HUES48 (cell line): ENCODE results near the gene A4GALT.

Source experiments
- H3K27ac ChIP-seq: one replicate; pipeline ENCODE4 v1.7.0; 2013; ENCODE audit warnings: low read depth, low read length, inconsistent platforms
- H3K27me3 ChIP-seq: 2 replicates; pipeline ENCODE4 v1.6.1; 2013; ENCODE audit warnings: mild to moderate bottlenecking, low read length; ENCODE audit not compliant: control insufficient read depth, insufficient read depth
- H3K36me3 ChIP-seq: 2 replicates; pipeline ENCODE4 v1.6.1; 2013; ENCODE audit warnings: low read length; ENCODE audit not compliant: control insufficient read depth, insufficient read depth
- H3K4me1 ChIP-seq: 2 replicates; pipeline ENCODE4 v1.6.1; 2013; ENCODE audit warnings: mild to moderate bottlenecking, low read length; ENCODE audit not compliant: control insufficient read depth, insufficient read depth
- H3K4me3 ChIP-seq: 2 replicates; pipeline ENCODE4 v1.5.1; 2013; ENCODE audit warnings: mild to moderate bottlenecking, low read depth, low read length
- H3K9ac ChIP-seq: 2 replicates; pipeline ENCODE4 v1.6.1; 2013; ENCODE audit warnings: mild to moderate bottlenecking, low read depth, low read length, moderate library complexity
- H3K9me3 ChIP-seq: 2 replicates; pipeline ENCODE4 v1.6.1; 2013; ENCODE audit warnings: low read length; ENCODE audit not compliant: control insufficient read depth, insufficient read depth

A4GALT gene, protein sequence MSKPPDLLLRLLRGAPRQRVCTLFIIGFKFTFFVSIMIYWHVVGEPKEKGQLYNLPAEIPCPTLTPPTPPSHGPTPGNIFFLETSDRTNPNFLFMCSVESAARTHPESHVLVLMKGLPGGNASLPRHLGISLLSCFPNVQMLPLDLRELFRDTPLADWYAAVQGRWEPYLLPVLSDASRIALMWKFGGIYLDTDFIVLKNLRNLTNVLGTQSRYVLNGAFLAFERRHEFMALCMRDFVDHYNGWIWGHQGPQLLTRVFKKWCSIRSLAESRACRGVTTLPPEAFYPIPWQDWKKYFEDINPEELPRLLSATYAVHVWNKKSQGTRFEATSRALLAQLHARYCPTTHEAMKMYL

DNA sequence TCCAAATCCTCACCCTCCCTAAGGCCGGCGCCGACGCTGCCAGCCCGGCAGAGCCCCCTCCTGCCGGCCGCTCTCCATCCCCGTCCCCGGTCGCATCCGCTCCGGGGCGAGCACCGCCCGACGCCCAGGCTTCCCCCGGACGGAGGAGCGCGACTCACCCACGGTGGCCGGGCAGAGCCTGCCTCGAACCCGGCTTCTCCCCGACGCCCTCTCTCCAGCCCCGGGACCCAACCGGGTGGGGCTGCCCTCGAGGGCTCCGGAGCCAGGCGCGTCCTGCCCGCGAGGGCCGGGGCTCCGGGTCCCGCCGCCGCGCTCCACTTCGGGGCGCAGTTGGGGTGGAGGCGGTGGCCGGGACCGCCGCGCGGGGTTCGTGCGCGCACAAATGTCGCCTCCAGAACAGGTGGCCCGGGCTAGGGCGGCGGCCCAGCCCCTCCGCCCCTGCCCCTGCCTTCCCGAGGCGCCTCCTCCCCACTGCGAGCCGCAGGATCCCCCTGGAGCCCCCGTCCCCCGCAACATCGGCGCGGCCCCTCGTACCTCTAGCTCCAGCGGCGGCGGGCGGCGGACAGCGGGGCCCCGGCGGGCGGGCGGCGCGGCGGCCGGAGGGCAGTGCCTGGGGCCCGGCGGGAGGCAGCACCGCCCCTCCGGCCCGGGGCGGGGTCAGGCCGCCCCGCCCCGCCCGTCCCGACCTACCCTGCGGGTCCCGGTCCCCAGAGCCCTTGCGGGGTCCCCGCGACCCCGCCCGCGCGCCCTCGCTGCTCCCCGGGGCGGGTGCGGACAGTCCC lies at the start of gene A4GALT:
Gene A4GALT (minus strand): TSS at position 608 of the 782 bp plus-strand sequence. CDS start 26,919 bp downstream, outside the sequence.
- Histone ChIP-seq H3K36me3 (no peaks in the 10 kb centered on the region), H3K9me3 (no peaks in the 10 kb centered on the region), H3K27ac (no peak within 1 kb of the TSS), H3K27me3 (peaks cover 34% of the 10 kb centered on the region), H3K9ac (0 out of 2 replicates have a peak within 1 kb of the TSS, but pooled peaks have one; percentile 16), H3K4me3 (peak within 1 kb of the TSS; percentile 76), H3K4me1 (peaks cover 15% of the 10 kb centered on the region; the same call in 1 of the 2 replicates)

DNA sequence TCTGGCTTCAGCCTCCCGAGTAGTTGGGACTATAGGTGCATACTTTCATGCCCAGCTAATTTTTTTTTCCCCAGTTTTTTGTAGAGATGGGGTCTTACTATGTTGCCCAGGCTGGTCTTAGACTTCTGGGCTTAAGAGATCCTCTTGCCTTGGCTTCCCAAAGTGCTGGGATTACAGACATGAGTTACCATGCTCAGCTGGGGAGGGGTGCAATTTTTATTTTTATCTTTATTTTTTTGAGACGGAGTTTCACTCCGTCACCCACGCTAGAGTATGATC lies 49.7 kb upstream of the A4GALT start:
- Histone ChIP-seq H3K9ac (no peak overlapping the region), H3K27ac (no peak overlapping the region), H3K27me3 (no peaks in the 10 kb centered on the region), H3K4me3 (no peak overlapping the region), H3K9me3 (no peaks in the 10 kb centered on the region), H3K36me3 (no peaks in the 10 kb centered on the region), H3K4me1 (no peaks in the 10 kb centered on the region; the same call in 1 of the 2 replicates)

DNA sequence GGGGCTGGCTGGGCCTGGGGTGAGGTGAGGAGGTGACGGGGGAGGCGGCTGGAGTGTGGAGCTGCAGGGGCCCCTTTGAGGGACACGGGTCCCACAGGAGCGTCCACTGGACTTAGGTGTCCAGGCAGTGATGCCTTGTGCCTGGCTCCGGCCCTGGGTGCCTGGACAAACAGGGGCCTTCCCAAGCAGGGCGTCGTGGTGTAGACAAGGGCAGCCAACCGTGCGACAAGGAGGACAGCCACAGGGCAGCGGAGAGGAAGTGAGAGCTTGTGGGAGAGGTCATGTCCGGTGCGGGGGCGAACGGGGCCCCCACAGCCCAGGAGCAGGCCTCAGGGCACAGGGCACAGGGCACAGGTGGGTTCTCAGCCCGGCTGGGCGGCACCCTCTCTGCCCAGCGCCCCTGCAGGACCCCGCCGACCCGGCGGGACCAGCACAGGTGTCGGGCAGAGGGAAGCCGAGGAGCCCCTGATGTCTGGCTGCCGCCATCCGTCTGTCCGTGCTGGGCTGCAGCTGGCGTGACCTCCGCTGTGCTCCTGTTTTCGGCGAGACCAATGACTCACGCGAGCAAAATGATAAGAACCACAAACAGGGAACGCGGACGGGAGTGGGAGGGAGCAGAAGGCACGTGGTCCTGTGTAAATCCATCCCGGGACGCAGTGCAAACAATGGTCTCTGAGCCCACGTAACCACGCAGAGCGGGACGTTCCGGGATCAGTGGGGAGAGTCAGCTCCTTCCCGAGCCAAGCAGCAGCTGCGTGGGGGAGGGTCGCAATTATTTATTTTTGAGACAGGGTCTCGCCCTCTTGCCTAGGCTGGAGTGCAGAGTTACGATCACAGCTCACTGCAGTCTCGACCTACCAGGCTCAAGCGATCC lies 49.1 kb upstream of the A4GALT start:
- no peak overlapping the region for H3K27ac ChIP-seq
- H3K36me3 ChIP-seq, result no peaks in the 10 kb centered on the region
- H3K27me3 ChIP-seq, result no peaks in the 10 kb centered on the region
- H3K4me1 ChIP-seq, result no peaks in the 10 kb centered on the region; the same call in 1 of the 2 replicates
- no peak overlapping the region for H3K4me3 ChIP-seq
- no peak overlapping the region for H3K9ac ChIP-seq
- no peaks in the 10 kb centered on the region for H3K9me3 ChIP-seq

DNA sequence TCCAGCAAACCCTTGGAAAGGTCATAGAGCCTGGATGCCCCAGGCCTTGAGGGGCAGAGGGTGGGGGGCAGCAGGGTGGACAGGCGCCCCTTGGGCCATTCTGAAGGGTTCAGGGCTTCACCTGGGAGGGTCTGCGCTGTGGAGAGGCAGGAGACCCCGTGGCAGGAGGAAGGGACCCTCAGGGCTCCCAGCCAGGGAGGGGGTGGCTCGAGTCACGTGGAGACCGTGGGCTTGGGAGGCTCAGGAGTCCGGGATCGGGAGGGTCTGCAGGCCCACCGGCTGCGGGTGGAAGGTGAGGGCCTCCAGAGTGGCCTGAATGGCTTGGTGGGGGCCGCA lies 48.5 kb upstream of the A4GALT start:
- Histone ChIP-seq H3K4me3 (no peak overlapping the region), H3K9me3 (no peaks in the 10 kb centered on the region), H3K9ac (no peak overlapping the region), H3K27me3 (no peaks in the 10 kb centered on the region), H3K4me1 (no peaks in the 10 kb centered on the region; the same call in 1 of the 2 replicates), H3K27ac (no peak overlapping the region), H3K36me3 (no peaks in the 10 kb centered on the region)

DNA sequence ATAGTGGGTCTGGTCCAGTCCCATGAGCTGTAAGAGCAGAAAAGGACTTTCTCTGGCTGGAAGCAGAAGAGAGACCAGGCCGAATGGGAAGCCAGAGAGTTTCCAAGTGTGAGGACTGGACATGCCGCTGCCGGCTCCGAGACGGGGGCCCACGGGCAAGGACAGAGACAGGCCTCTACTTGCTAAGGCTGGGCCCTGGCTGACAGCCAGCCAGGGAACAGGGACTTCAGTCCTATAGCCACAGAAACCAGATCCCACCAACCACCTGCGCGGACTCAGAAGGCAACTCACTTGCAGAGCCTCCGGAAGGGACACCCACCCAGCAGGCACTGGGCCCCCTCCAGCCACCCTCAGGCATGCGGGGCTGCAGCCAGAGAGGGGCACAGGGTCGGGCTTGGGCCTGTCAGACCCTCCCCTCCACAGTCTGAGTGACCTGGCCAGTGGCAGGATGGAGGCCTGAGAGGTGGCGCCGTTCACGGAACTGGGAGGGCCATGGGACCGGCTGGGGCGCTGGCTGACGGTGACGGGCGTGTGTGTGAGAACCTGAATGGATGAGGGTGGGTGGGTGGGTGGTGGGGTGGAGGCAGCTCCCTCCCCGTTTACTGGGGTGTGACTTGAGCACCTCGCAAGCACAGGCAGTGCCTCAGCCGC lies 47.8 kb upstream of the A4GALT start:
- Histone ChIP-seq H3K36me3 (no peaks in the 10 kb centered on the region), H3K27me3 (no peaks in the 10 kb centered on the region), H3K4me1 (no peaks in the 10 kb centered on the region; the same call in 1 of the 2 replicates), H3K4me3 (no peak overlapping the region), H3K27ac (no peak overlapping the region), H3K9ac (no peak overlapping the region), H3K9me3 (no peaks in the 10 kb centered on the region)

DNA sequence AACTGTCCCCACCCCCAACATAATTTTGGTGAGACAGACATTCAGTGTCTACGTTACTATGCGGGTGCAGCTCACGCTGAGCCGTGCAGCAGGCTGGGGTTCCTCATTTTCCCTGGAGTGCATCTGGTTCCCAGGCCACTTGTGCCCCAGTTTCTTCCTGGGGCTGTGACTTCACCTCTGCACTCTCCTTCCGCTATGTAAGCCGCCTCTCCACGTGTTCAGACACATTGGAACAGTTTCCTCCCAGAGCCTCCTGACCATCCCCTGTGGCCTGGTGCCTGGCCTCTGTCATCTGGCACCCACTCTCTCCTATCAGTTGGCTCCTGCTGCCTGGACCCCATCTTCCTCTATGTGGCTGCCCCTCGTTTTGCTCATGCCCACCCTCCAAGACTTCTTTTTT lies 46.2 kb upstream of the A4GALT start:
- H3K27ac ChIP-seq, result no peak overlapping the region
- H3K9me3 ChIP-seq, result no peaks in the 10 kb centered on the region
- no peaks in the 10 kb centered on the region for H3K36me3 ChIP-seq
- no peak overlapping the region for H3K9ac ChIP-seq
- H3K4me3 ChIP-seq, result no peak overlapping the region
- no peaks in the 10 kb centered on the region for H3K4me1 ChIP-seq
- H3K27me3 ChIP-seq, result no peaks in the 10 kb centered on the region

DNA sequence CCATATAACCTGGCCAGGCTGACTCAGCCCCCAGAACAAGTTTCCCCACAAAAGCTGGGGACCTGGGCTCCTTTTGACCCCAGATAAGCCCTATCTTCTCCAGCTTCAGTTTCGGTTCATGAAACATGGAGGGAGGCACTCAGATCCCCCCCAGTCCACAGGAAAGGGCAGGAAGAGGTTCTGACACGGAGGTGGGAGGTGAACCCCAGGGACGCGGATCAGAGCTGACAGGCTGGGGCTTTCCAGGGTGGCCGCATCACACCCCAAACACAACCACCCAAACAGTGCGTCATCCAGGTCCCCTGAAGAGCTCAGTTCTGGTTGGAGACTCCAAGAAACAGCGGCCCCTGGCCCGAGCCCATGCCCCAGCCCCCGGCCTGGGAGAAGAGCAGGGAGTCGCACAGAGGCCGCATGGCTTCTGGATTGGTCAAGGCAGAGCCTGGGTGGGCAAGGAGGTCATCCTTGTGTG lies 44.3 kb upstream of the A4GALT start:
- Histone ChIP-seq H3K36me3 (no peaks in the 10 kb centered on the region), H3K27me3 (no peaks in the 10 kb centered on the region), H3K4me3 (no peak overlapping the region), H3K9ac (no peak overlapping the region), H3K9me3 (no peaks in the 10 kb centered on the region), H3K4me1 (no peaks in the 10 kb centered on the region), H3K27ac (no peak overlapping the region)

DNA sequence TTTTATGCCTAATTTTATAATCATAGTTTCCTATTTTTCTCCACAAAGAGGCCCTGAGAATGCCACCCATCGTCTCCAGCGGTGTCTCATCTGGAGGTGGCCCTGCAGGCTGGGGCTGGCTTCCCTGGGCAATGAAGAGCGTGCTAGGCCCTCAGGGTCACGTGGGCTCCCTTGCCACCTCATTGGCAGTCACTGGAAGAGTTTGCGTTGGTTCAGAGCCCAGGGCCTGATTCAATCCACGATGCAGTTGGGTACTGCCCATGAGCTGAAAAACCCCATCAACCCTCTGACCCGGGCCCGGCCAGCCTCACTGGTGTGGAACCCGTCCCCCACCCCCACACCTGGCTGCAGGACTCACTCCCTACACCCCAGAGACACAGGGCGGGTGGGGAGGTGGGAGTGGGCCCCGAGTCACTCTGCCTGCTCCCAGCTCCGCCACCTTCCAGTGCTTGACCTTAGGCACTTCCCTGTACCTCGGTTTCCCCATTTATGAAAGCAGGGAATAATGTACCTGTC lies 43.4 kb upstream of the A4GALT start:
- Histone ChIP-seq H3K36me3 (no peaks in the 10 kb centered on the region), H3K27ac (no peak overlapping the region), H3K9me3 (no peaks in the 10 kb centered on the region), H3K9ac (no peak overlapping the region), H3K27me3 (no peaks in the 10 kb centered on the region), H3K4me3 (no peak overlapping the region), H3K4me1 (no peaks in the 10 kb centered on the region)

DNA sequence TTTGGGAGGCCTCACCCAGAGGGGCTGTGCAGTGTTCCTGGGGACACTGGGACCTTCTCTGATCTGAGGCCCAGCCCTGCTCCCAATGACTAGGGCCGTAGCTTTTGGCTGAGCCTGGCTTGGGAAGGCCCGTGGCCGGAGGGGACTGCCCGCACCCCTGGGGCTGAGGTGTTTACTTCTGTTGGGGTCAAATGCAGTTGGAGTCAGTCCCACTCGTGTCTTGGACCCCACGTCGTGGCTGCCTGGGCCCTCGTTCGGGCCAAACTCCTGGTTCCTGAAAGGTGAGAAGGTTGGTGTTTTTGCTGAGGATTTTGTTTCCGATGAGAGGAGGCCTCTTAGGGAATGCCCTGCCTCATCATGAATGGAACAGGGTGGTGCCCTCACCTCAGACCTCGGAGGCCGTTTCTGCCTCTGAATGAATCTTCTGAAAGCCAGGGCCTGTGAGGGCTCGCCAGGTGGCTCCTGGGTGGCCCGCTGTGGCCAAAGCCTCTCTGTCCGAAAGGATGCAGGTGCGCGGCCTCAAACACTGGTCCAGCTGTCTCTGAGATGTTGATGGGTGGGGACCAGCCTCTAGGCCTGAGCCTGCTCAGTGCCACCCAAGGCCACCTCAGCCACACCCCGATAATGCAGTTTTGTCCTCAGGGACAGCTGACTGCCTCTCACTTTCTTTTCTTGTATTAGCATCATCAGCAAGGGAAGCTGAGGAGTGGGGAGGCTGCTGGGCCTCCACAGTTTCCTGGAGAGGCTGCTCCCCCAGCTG lies 40.3 kb upstream of the A4GALT start:
- no peak overlapping the region for H3K4me3 ChIP-seq
- no peak overlapping the region for H3K9ac ChIP-seq
- no peak overlapping the region for H3K27ac ChIP-seq

More for the DNA sequence above, 40.3 kb upstream of the A4GALT start:
- Histone ChIP-seq H3K27me3 (no peaks in the 10 kb centered on the region), H3K9me3 (no peaks in the 10 kb centered on the region), H3K36me3 (no peaks in the 10 kb centered on the region), H3K4me1 (0 out of 2 replicates have a peak, but pooled peaks cover 3% of the 10 kb centered on the region)
